ENCODE results near the gene PTN.

Gene PTN

DNA sequence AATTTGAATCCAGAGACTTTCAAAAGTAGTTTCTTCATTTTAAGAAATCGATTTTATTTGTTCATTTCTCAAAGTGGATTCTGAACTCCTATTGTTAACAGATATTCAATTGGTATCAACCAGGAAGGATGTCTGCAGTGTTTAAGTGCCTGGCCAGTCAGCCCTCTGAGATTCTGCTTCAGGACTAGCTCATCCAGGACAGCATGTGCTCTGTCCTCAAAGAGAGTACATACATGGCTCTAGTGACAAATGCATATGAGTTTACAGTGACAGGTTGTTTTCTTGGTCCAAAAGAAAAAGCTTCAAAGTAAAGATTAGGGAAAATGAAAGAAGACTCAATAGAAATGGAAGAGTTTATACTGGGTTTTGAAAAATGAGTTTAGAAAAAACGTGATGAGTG lies 8.4 kb upstream of the PTN start:
- H3K4me3 ChIP-seq (ENCODE audit: low read length) = no peak overlapping the region
- no peaks in the 10 kb centered on the region for H3K79me1 ChIP-seq (ENCODE audit: low read length)
- no peaks in the 10 kb centered on the region for H3K79me2 ChIP-seq (ENCODE audit: control insufficient read depth, insufficient read depth, low read length)
- H4K5ac ChIP-seq (ENCODE audit: low read length) = no peak overlapping the region
- H3K18ac ChIP-seq (ENCODE audit: low read length) = no peak overlapping the region
- H3K9ac ChIP-seq (ENCODE audit: low read length) = no peak overlapping the region
- H4K8ac ChIP-seq (ENCODE audit: low read depth, low read length) = no peak overlapping the region
- H3K4ac ChIP-seq (ENCODE audit: low read depth, low read length) = no peak overlapping the region
- no peak for DNase-seq
- H2BK15ac ChIP-seq (replicated peaks; ENCODE audit: low read depth) = no peak overlapping the region
- no peaks in the 10 kb centered on the region for H3K4me1 ChIP-seq (ENCODE audit: control insufficient read depth, low read depth, low read length)
- H2BK5ac ChIP-seq (ENCODE audit: low read length) = no peak overlapping the region
- H3K4me2 ChIP-seq (ENCODE audit: low read length) = no peak overlapping the region
- 100% methylated on average over 1 of the region's 2 CpGs for WGBS (ENCODE audit: extremely low coverage, insufficient coverage, low lambda C conversion rate)
- no peak overlapping the region for H2BK120ac ChIP-seq (ENCODE audit: low read depth, low read length)
- H3K27ac ChIP-seq (ENCODE audit: low read depth, low read length) = no peak overlapping the region
- H3K36me3 ChIP-seq (ENCODE audit: control insufficient read depth, insufficient read depth, low read length) = no peaks in the 10 kb centered on the region
- no peak overlapping the region for H2AK5ac ChIP-seq (ENCODE audit: low read length)
- H3K56ac ChIP-seq (ENCODE audit: low read length) = no peak overlapping the region
- H3K27me3 ChIP-seq (ENCODE audit: insufficient read depth, low read length, poor library complexity) = no peaks in the 10 kb centered on the region
- no peak overlapping the region for H3K23ac ChIP-seq (ENCODE audit: low read length)

- H3K56ac ChIP-seq (ENCODE audit: low read length) = no peak overlapping the region
- WGBS (ENCODE audit: extremely low coverage, insufficient coverage, low lambda C conversion rate) = 100% methylated on average over 1 of the region's 6 CpGs
- peak; percentile 60 for DNase-seq
These were observed 2.4 kb upstream of the PTN start for GRCh38 chr7:137345799-137346449.

GRCh38 chr7:137342828-137343261 lies 688 bp downstream of the PTN start:
- no CpG with 5 or more reads among the region's 5 CpGs for WGBS (ENCODE audit: extremely low coverage, insufficient coverage, low lambda C conversion rate)

More at GRCh38 chr7:137345799-137346449, 2.4 kb upstream of the PTN start:
- no peak overlapping the region for H3K4ac ChIP-seq (ENCODE audit: low read depth, low read length)
- H3K4me1 ChIP-seq (ENCODE audit: control insufficient read depth, low read depth, low read length) = peaks cover 3% of the 10 kb centered on the region
- no peaks in the 10 kb centered on the region for H3K79me2 ChIP-seq (ENCODE audit: control insufficient read depth, insufficient read depth, low read length)
- no peaks in the 10 kb centered on the region for H3K36me3 ChIP-seq (ENCODE audit: control insufficient read depth, insufficient read depth, low read length)
- no peak overlapping the region for H2AK5ac ChIP-seq (ENCODE audit: low read length)
- no peak overlapping the region for H3K23ac ChIP-seq (ENCODE audit: low read length)
- H3K4me2 ChIP-seq (ENCODE audit: low read length) = no peak overlapping the region
- no peak overlapping the region for H3K18ac ChIP-seq (ENCODE audit: low read length)
- no peak overlapping the region for H2BK15ac ChIP-seq (replicated peaks; ENCODE audit: low read depth)
- no peak overlapping the region for H2BK120ac ChIP-seq (ENCODE audit: low read depth, low read length)
- no peaks in the 10 kb centered on the region for H3K79me1 ChIP-seq (ENCODE audit: low read length)
- H3K4me3 ChIP-seq (ENCODE audit: low read length) = no peak overlapping the region
- H2BK5ac ChIP-seq (ENCODE audit: low read length) = no peak overlapping the region
- no peak overlapping the region for H3K9ac ChIP-seq (ENCODE audit: low read length)
- H4K8ac ChIP-seq (ENCODE audit: low read depth, low read length) = no peak overlapping the region
- H3K27ac ChIP-seq (ENCODE audit: low read depth, low read length) = no peak overlapping the region
- no peak overlapping the region for H4K5ac ChIP-seq (ENCODE audit: low read length)
- no peaks in the 10 kb centered on the region for H3K27me3 ChIP-seq (ENCODE audit: insufficient read depth, low read length, poor library complexity)

DNA sequence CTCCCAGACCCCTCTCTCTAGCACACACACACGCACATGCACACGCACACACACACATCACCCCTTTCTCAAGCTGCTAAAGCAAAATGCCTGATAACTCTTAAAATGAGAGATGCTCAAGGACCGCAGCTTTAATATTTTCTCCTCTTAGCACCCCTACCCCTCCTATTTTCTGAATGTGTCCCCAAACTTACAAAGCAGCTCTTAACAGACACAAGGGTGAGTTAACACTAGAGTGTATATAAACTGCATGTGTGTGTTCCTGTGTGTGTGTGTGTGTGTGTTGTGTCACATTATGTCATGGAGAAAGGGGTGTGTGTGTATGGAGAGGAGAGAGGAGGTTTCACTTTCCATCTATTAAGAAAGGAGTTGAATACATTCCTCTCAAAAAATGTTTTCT lies 1.3 kb downstream of the PTN start:
- H3K79me2 ChIP-seq (ENCODE audit: control insufficient read depth, insufficient read depth, low read length) = no peaks in the 10 kb centered on the region
- H2BK5ac ChIP-seq (ENCODE audit: low read length) = no peak overlapping the region
- no peak overlapping the region for H3K9ac ChIP-seq (ENCODE audit: low read length)
- no peak overlapping the region for H2BK15ac ChIP-seq (replicated peaks; ENCODE audit: low read depth)
- H3K27ac ChIP-seq (ENCODE audit: low read depth, low read length) = no peak overlapping the region
- no peaks in the 10 kb centered on the region for H3K27me3 ChIP-seq (ENCODE audit: insufficient read depth, low read length, poor library complexity)
- H3K4me3 ChIP-seq (ENCODE audit: low read length) = no peak overlapping the region
- no peak overlapping the region for H4K8ac ChIP-seq (ENCODE audit: low read depth, low read length)
- H2BK120ac ChIP-seq (ENCODE audit: low read depth, low read length) = no peak overlapping the region
- H3K56ac ChIP-seq (ENCODE audit: low read length) = no peak overlapping the region
- no peak for DNase-seq
- no peak overlapping the region for H3K4ac ChIP-seq (ENCODE audit: low read depth, low read length)
- H3K23ac ChIP-seq (ENCODE audit: low read length) = no peak overlapping the region
- no peak overlapping the region for H3K4me2 ChIP-seq (ENCODE audit: low read length)
- H3K18ac ChIP-seq (ENCODE audit: low read length) = no peak overlapping the region
- no CpG with 5 or more reads among the region's 3 CpGs for WGBS (ENCODE audit: extremely low coverage, insufficient coverage, low lambda C conversion rate)
- no peaks in the 10 kb centered on the region for H3K36me3 ChIP-seq (ENCODE audit: control insufficient read depth, insufficient read depth, low read length)
- peaks cover 3% of the 10 kb centered on the region for H3K4me1 ChIP-seq (ENCODE audit: control insufficient read depth, low read depth, low read length)
- no peak overlapping the region for H4K5ac ChIP-seq (ENCODE audit: low read length)
- no peaks in the 10 kb centered on the region for H3K79me1 ChIP-seq (ENCODE audit: low read length)
- H2AK5ac ChIP-seq (ENCODE audit: low read length) = no peak overlapping the region

More at GRCh38 chr7:137342828-137343261, 688 bp downstream of the PTN start:
- Histone ChIP-seq H3K56ac (ENCODE audit: low read length) (peak overlapping the region; percentile 87), H2AK5ac (ENCODE audit: low read length) (no peak overlapping the region), H2BK15ac (replicated peaks; ENCODE audit: low read depth) (no peak overlapping the region), H3K4me1 (ENCODE audit: control insufficient read depth, low read depth, low read length) (peaks cover 3% of the 10 kb centered on the region), H2BK120ac (ENCODE audit: low read depth, low read length) (no peak overlapping the region), H3K79me1 (ENCODE audit: low read length) (no peaks in the 10 kb centered on the region), H3K4me3 (ENCODE audit: low read length) (peak overlapping the region; percentile 32), H3K36me3 (ENCODE audit: control insufficient read depth, insufficient read depth, low read length) (no peaks in the 10 kb centered on the region), H3K4me2 (ENCODE audit: low read length) (peak overlapping the region; percentile 79), H3K27ac (ENCODE audit: low read depth, low read length) (no peak overlapping the region), H3K27me3 (ENCODE audit: insufficient read depth, low read length, poor library complexity) (no peaks in the 10 kb centered on the region), H2BK5ac (ENCODE audit: low read length) (no peak overlapping the region), H4K5ac (ENCODE audit: low read length) (no peak overlapping the region), H3K18ac (ENCODE audit: low read length) (no peak overlapping the region), H3K79me2 (ENCODE audit: control insufficient read depth, insufficient read depth, low read length) (no peaks in the 10 kb centered on the region), H3K4ac (ENCODE audit: low read depth, low read length) (no peak overlapping the region), H3K9ac (ENCODE audit: low read length) (peak overlapping the region; percentile 72), H4K8ac (ENCODE audit: low read depth, low read length) (no peak overlapping the region), H3K23ac (ENCODE audit: low read length) (no peak overlapping the region)
- DNase-seq = peak; percentile 21

DNA sequence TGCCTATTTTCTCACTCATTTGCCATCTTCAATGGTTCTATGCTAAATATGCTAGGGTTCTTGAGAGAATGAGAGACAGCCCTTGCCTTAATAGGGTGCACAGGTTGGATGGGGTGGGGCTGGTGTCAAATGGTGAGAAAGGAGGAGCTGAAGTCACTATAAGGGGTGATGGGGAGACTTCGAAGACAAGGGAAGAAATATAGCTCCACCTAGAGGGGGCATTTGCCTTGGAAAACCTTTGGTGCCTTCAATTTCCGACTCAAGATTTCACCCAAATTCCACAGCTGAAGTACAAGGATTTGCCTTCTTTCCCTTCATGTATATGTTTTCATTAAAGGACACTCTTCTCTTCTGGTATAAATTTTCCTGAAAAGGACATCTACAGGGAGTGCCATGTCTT lies 5.6 kb downstream of the PTN start:
- H2BK15ac ChIP-seq (replicated peaks; ENCODE audit: low read depth) = no peak overlapping the region
- H3K79me1 ChIP-seq (ENCODE audit: low read length) = no peaks in the 10 kb centered on the region
- H2BK120ac ChIP-seq (ENCODE audit: low read depth, low read length) = no peak overlapping the region
- no peak overlapping the region for H3K4ac ChIP-seq (ENCODE audit: low read depth, low read length)
- H3K23ac ChIP-seq (ENCODE audit: low read length) = no peak overlapping the region
- no peaks in the 10 kb centered on the region for H3K27me3 ChIP-seq (ENCODE audit: insufficient read depth, low read length, poor library complexity)
- no peak overlapping the region for H3K27ac ChIP-seq (ENCODE audit: low read depth, low read length)
- no peak overlapping the region for H3K18ac ChIP-seq (ENCODE audit: low read length)
- no peak overlapping the region for H2BK5ac ChIP-seq (ENCODE audit: low read length)
- no peak overlapping the region for H3K4me2 ChIP-seq (ENCODE audit: low read length)
- H2AK5ac ChIP-seq (ENCODE audit: low read length) = no peak overlapping the region
- no peak overlapping the region for H4K5ac ChIP-seq (ENCODE audit: low read length)
- DNase-seq = peak; percentile 70
- H3K4me3 ChIP-seq (ENCODE audit: low read length) = no peak overlapping the region
- no peaks in the 10 kb centered on the region for H3K79me2 ChIP-seq (ENCODE audit: control insufficient read depth, insufficient read depth, low read length)
- peaks cover 1% of the 10 kb centered on the region for H3K4me1 ChIP-seq (ENCODE audit: control insufficient read depth, low read depth, low read length)
- no peak overlapping the region for H4K8ac ChIP-seq (ENCODE audit: low read depth, low read length)
- H3K9ac ChIP-seq (ENCODE audit: low read length) = no peak overlapping the region
- WGBS (ENCODE audit: extremely low coverage, insufficient coverage, low lambda C conversion rate) = no CpG with 5 or more reads among the region's 2 CpGs
- no peaks in the 10 kb centered on the region for H3K36me3 ChIP-seq (ENCODE audit: control insufficient read depth, insufficient read depth, low read length)
- H3K56ac ChIP-seq (ENCODE audit: low read length) = no peak overlapping the region

- Histone ChIP-seq H2BK5ac (ENCODE audit: low read length) (no peak overlapping the region), H3K9ac (ENCODE audit: low read length) (no peak overlapping the region), H3K4ac (ENCODE audit: low read depth, low read length) (no peak overlapping the region), H3K23ac (ENCODE audit: low read length) (no peak overlapping the region), H3K56ac (ENCODE audit: low read length) (no peak overlapping the region), H3K27me3 (ENCODE audit: insufficient read depth, low read length, poor library complexity) (no peaks in the 10 kb centered on the region), H3K79me1 (ENCODE audit: low read length) (no peaks in the 10 kb centered on the region), H3K18ac (ENCODE audit: low read length) (no peak overlapping the region), H3K79me2 (ENCODE audit: control insufficient read depth, insufficient read depth, low read length) (no peaks in the 10 kb centered on the region), H2AK5ac (ENCODE audit: low read length) (no peak overlapping the region), H4K8ac (ENCODE audit: low read depth, low read length) (no peak overlapping the region), H3K27ac (ENCODE audit: low read depth, low read length) (no peak overlapping the region), H3K36me3 (ENCODE audit: control insufficient read depth, insufficient read depth, low read length) (no peaks in the 10 kb centered on the region), H3K4me1 (ENCODE audit: control insufficient read depth, low read depth, low read length) (no peaks in the 10 kb centered on the region), H2BK15ac (replicated peaks; ENCODE audit: low read depth) (no peak overlapping the region), H3K4me2 (ENCODE audit: low read length) (no peak overlapping the region), H2BK120ac (ENCODE audit: low read depth, low read length) (no peak overlapping the region), H4K5ac (ENCODE audit: low read length) (no peak overlapping the region), H3K4me3 (ENCODE audit: low read length) (no peak overlapping the region)
- no CpG with 5 or more reads among the region's 4 CpGs for WGBS (ENCODE audit: extremely low coverage, insufficient coverage, low lambda C conversion rate)
- no peak for DNase-seq
These were observed 7.7 kb downstream of the PTN start for GRCh38 chr7:137335814-137336213.
